PFSK-1 (cell line): ENCODE measurements around the gene PLEKHM1.

Source experiments
- FOXP2 ChIP-seq: optimal IDR thresholded peaks from 2 replicates; pipeline ENCODE3; 2011; ENCODE audit warnings: borderline replicate concordance, control low read depth, inconsistent platforms; ENCODE audit not compliant: insufficient read depth; ENCODE audit errors: extremely low read length, extremely low read depth
- POLR2AphosphoS5 ChIP-seq: IDR thresholded peaks from 2 replicates; pipeline ENCODE4 v1.6.1; 2012; ENCODE audit warnings: low read depth, mild to moderate bottlenecking, control low read depth, low read length, moderate library complexity
- REST ChIP-seq, 2 experiments: IDR thresholded peaks; 2 replicates each; pipeline versions ENCODE4 v1.6.1 to v1.8.0; 2011 to 2012; ENCODE audit warnings: low read depth in 2 of 2, low read length in 2 of 2, control low read depth in 1 of 2, inconsistent platforms in 1 of 2, mild to moderate bottlenecking in 1 of 2, moderate library complexity in 1 of 2; ENCODE audit not compliant: insufficient read depth in 1 of 2
- SIN3A ChIP-seq: IDR thresholded peaks from 2 replicates; pipeline ENCODE4 v1.6.1; 2012; ENCODE audit warnings: mild to moderate bottlenecking, low read length, moderate library complexity, borderline replicate concordance; ENCODE audit not compliant: insufficient read depth
- TAF1 ChIP-seq: IDR thresholded peaks from 2 replicates; pipeline ENCODE4 v1.6.1; 2012; ENCODE audit warnings: low read length, control low read depth, borderline replicate concordance; ENCODE audit not compliant: insufficient read depth

PLEKHM1 gene

GRCh38 chr17:45438931-45439610 lies 51.5 kb downstream of the PLEKHM1 start:
- TF ChIP-seq TAF1 (no peak), REST (IDR thresholded peaks at IDR 0.05; ENCODE audit: insufficient read depth in 1 of 2, low read depth in 2 of 2, low read length in 2 of 2) (no peak), FOXP2 (no peak)

- TF ChIP-seq SIN3A: no peak
- TF ChIP-seq REST (IDR thresholded peaks at IDR 0.05; ENCODE audit: insufficient read depth in 1 of 2, low read depth in 2 of 2, low read length in 2 of 2): no peak
- TF ChIP-seq POLR2AphosphoS5: no peak
- TF ChIP-seq FOXP2: no peak
- no peak for TF ChIP-seq TAF1
Observed at GRCh38 chr17:45437465-45438283, 52.8 kb downstream of the PLEKHM1 start.

- TF ChIP-seq SIN3A: no peak
- no peak for TF ChIP-seq FOXP2
- no peak for TF ChIP-seq REST (IDR thresholded peaks at IDR 0.05; ENCODE audit: insufficient read depth in 1 of 2, low read depth in 2 of 2, low read length in 2 of 2)
- no peak for TF ChIP-seq POLR2AphosphoS5
- no peak for TF ChIP-seq TAF1
Observed at GRCh38 chr17:45436625-45437464, 53.7 kb downstream of the PLEKHM1 start.

- TF ChIP-seq POLR2AphosphoS5 (no peak), FOXP2 (no peak)
Observed at GRCh38 chr17:45436161-45436560, 54.4 kb downstream of the PLEKHM1 start.

- no peak for TF ChIP-seq TAF1
- TF ChIP-seq FOXP2: no peak
- TF ChIP-seq REST (IDR thresholded peaks at IDR 0.05; ENCODE audit: insufficient read depth in 1 of 2, low read depth in 2 of 2, low read length in 2 of 2): no peak
- no peak for TF ChIP-seq POLR2AphosphoS5
- TF ChIP-seq SIN3A: no peak
Observed at GRCh38 chr17:45435481-45435880, 55.0 kb downstream of the PLEKHM1 start.
